PC-9 (cell line): ENCODE results near the gene SLC47A1. TPM values are rescaled to one million over a fixed set of nuclear protein-coding genes. Genes with fewer than 3 reads are reported as not detected.

Experiments
- BruUV-seq: library from RNA; stranded (reverse); fragments of 400-500 nt; replicated peaks from 2 replicates; lab custom pipeline; 2021; lab: Mats Ljungman, UMichigan
- CTCF ChIA-PET: fragments of 300-600 bp; sonication (Branson Sonifier 250); formaldehyde crosslinking; loops from one replicate; lab custom pipeline; 2022; ENCODE audit warnings: antibody characterized with exemption; lab: Charles Lee
- POLR2A ChIA-PET: fragments of 300-600 bp; sonication (Branson Sonifier 250); formaldehyde crosslinking; loops from one replicate; lab custom pipeline; 2022; ENCODE audit warnings: antibody characterized with exemption; ENCODE audit not compliant: unreplicated experiment; lab: Charles Lee
- DNase-seq, 2 experiments: peaks; one replicate each; pipeline versions ENCODE4 v3.0.0 to v3.0.0-alpha.2; 2015 to 2022; ENCODE audit warnings: mixed read lengths in 1 of 2
- H2AFZ ChIP-seq: fragments of 200-600 bp; sonication (generic); 2 replicates; pipeline ENCODE4 v1.8.1; 2017; ENCODE audit warnings: antibody characterized with exemption
- H3F3A ChIP-seq: fragments of 200-600 bp; sonication (generic); 2 replicates; pipeline ENCODE4 v1.8.1; 2017; ENCODE audit warnings: antibody characterized with exemption, mild to moderate bottlenecking, low read depth; ENCODE audit not compliant: insufficient read depth
- H3K27ac ChIP-seq: fragments of 200-600 bp; sonication (generic); 2 replicates; pipeline ENCODE4 v1.6.1; 2016; ENCODE audit warnings: mixed run types
- H3K27me3 ChIP-seq: fragments of 200-600 bp; sonication (generic); 2 replicates; pipeline ENCODE4 v1.6.1; 2016; ENCODE audit warnings: low read depth, mixed run types; ENCODE audit not compliant: insufficient read depth
- H3K36me3 ChIP-seq: fragments of 200-600 bp; sonication (generic); 2 replicates; pipeline ENCODE4 v1.6.1; 2016; ENCODE audit warnings: low read depth, mixed run types
- H3K4me1 ChIP-seq: fragments of 200-600 bp; sonication (generic); replicated peaks from 2 replicates; pipeline ENCODE4 v1.6.1; 2016; ENCODE audit warnings: mixed run types; ENCODE audit not compliant: insufficient read depth
- H3K4me2 ChIP-seq: fragments of 200-600 bp; sonication (generic); 2 replicates; pipeline ENCODE4 v1.6.1; 2017; ENCODE audit warnings: mixed run types
- H3K4me3 ChIP-seq: fragments of 200-600 bp; sonication (generic); 2 replicates; pipeline ENCODE4 v1.6.1; 2016; ENCODE audit warnings: mixed run types
- H3K79me2 ChIP-seq: fragments of 200-600 bp; sonication (generic); 2 replicates; pipeline ENCODE4 v1.6.1; 2017; ENCODE audit warnings: low read depth, mixed run types
- H3K9me2 ChIP-seq: fragments of 200-600 bp; sonication (generic); 2 replicates; pipeline ENCODE4 v1.8.1; 2017; ENCODE audit warnings: mild to moderate bottlenecking; ENCODE audit not compliant: insufficient read depth
- H3K9me3 ChIP-seq: fragments of 200-600 bp; sonication (generic); 2 replicates; pipeline ENCODE4 v1.8.1; 2016; ENCODE audit warnings: low read depth; ENCODE audit not compliant: insufficient read depth
- H4K20me1 ChIP-seq: fragments of 200-600 bp; sonication (generic); 2 replicates; pipeline ENCODE4 v1.8.1; 2017; ENCODE audit not compliant: insufficient read depth
- EZH2 ChIP-seq: fragments of 200-600 bp; sonication (generic); IDR thresholded peaks from 2 replicates; pipeline ENCODE4 v1.8.0; 2017; ENCODE audit warnings: antibody characterized with exemption, low read depth
- intact Hi-C: fragments of 100-400 bp; cut with micrococcal nuclease; formaldehyde crosslinking; loops from one replicate; pipeline ENCODE4 v1.10.0; 2022; ENCODE audit not compliant: unreplicated experiment
- total RNA-seq: library from RNA; stranded (reverse); gene quantifications from 2 replicates; pipeline ENCODE4 v1.2.3, GENCODE V29; 2021
- TF ChIP-seq, protein P1 (sequence below): fragments of 200-600 bp; sonication (generic); conservative IDR thresholded peaks from 2 replicates; pipeline ENCODE4 v1.6.1; 2017; ENCODE audit warnings: mixed run types, antibody characterized with exemption, mild to moderate bottlenecking, moderate library complexity

The SLC47A1 gene
- total RNA-seq, 1 experiment from 2014 or later = 1.3 TPM

DNA sequence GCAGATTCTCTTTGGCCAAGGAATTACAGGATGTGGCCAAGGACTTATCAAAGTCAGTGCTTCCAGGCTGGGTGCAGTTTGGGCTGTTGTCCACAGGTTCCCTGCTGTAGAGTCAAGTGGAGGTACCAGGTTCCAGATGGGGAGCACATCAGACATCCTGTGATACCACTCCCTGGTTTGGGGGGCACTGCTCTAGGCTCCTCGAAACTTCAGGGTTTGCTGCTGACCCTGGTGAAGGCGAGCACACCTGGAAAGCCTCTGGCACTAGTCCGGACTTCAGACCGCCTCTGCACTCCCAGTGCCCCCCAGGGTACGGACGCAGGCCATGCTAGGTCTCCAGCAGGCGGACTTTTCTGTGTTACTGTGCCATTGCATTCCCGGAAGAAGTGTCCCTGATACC is 10.7 kb downstream of the SLC47A1 start:
- TF ChIP-seq, protein P1, sequence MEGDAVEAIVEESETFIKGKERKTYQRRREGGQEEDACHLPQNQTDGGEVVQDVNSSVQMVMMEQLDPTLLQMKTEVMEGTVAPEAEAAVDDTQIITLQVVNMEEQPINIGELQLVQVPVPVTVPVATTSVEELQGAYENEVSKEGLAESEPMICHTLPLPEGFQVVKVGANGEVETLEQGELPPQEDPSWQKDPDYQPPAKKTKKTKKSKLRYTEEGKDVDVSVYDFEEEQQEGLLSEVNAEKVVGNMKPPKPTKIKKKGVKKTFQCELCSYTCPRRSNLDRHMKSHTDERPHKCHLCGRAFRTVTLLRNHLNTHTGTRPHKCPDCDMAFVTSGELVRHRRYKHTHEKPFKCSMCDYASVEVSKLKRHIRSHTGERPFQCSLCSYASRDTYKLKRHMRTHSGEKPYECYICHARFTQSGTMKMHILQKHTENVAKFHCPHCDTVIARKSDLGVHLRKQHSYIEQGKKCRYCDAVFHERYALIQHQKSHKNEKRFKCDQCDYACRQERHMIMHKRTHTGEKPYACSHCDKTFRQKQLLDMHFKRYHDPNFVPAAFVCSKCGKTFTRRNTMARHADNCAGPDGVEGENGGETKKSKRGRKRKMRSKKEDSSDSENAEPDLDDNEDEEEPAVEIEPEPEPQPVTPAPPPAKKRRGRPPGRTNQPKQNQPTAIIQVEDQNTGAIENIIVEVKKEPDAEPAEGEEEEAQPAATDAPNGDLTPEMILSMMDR = no peak
- no peak for TF ChIP-seq EZH2
- Histone ChIP-seq H2AFZ (no peak overlapping the region), H3K4me3 (no peak overlapping the region), H3F3A (no peaks in the 10 kb centered on the region), H3K27ac (no peak overlapping the region), H3K4me1 (0 out of 2 replicates have a peak, but pooled peaks cover 5% of the 10 kb centered on the region), H3K36me3 (no peaks in the 10 kb centered on the region), H3K9me2 (no peaks in the 10 kb centered on the region), H3K79me2 (no peaks in the 10 kb centered on the region), H3K27me3 (no peaks in the 10 kb centered on the region), H3K4me2 (no peak overlapping the region), H3K9me3 (no peaks in the 10 kb centered on the region), H4K20me1 (no peaks in the 10 kb centered on the region)
- POLR2A ChIA-PET = no interaction called here
- no TSS peak for BruUV-seq
- no peak for DNase-seq
- CTCF ChIA-PET = no interaction called here
- intact Hi-C loops = no loop called here

DNA sequence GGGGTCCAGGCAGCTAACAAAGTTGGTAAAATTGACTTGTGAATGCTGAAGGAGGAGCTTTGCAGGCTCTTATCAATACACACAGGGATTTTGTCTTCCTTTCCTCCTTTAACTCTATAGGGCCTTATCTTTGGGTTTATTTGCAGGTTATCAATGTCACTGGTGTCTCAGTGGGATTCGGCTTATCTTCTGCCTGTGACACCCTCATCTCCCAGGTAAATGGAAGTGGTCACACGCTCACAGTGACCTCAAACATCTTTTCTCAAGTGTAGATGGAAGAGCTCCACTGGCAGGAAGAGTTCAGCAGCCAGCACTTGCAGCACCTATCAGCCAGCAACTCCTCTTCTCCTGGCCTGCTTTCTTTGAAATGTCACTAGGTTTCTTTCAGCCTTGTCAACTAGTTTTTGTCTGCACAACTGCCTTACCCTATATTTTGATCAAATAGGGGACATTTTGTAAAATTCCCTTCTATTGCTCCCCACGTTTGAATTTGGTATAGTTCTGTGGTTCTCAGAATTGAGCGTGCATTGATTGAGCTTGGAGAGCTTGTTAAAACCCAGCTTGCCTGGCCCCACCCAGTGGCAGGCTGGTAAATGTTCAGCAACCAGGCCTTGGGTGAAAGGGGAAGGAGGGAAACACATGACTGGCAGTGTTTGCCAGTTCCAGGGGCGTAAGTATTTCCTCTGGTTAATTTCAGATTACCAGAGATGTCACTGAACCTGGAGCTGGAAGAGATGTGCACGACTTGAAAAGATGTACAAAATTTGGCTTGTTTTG is 12.8 kb downstream of the SLC47A1 start:
- DNase-seq = no peak
- ChIA-PET CTCF (interaction anchor here (0.7 kb wide), 1 partner anchor 182 kb away, joined by 3 read pairs; no protein-coding TSS in a partner anchor), POLR2A (no interaction called here)
- H3K4me3 ChIP-seq = no peak overlapping the region
- TF ChIP-seq, protein P1 = no peak
- no peak for TF ChIP-seq EZH2
- H3K9me3 ChIP-seq = no peaks in the 10 kb centered on the region
- no peaks in the 10 kb centered on the region for H4K20me1 ChIP-seq
- H3K36me3 ChIP-seq = no peaks in the 10 kb centered on the region
- H3K9me2 ChIP-seq = no peaks in the 10 kb centered on the region
- no peaks in the 10 kb centered on the region for H3K27me3 ChIP-seq
- no peak overlapping the region for H3K27ac ChIP-seq
- no TSS peak for BruUV-seq
- H2AFZ ChIP-seq = no peak overlapping the region
- 0 out of 2 replicates have a peak, but pooled peaks cover 5% of the 10 kb centered on the region for H3K4me1 ChIP-seq
- no peaks in the 10 kb centered on the region for H3F3A ChIP-seq
- intact Hi-C loops = no loop called here
- no peak overlapping the region for H3K4me2 ChIP-seq
- no peaks in the 10 kb centered on the region for H3K79me2 ChIP-seq

DNA sequence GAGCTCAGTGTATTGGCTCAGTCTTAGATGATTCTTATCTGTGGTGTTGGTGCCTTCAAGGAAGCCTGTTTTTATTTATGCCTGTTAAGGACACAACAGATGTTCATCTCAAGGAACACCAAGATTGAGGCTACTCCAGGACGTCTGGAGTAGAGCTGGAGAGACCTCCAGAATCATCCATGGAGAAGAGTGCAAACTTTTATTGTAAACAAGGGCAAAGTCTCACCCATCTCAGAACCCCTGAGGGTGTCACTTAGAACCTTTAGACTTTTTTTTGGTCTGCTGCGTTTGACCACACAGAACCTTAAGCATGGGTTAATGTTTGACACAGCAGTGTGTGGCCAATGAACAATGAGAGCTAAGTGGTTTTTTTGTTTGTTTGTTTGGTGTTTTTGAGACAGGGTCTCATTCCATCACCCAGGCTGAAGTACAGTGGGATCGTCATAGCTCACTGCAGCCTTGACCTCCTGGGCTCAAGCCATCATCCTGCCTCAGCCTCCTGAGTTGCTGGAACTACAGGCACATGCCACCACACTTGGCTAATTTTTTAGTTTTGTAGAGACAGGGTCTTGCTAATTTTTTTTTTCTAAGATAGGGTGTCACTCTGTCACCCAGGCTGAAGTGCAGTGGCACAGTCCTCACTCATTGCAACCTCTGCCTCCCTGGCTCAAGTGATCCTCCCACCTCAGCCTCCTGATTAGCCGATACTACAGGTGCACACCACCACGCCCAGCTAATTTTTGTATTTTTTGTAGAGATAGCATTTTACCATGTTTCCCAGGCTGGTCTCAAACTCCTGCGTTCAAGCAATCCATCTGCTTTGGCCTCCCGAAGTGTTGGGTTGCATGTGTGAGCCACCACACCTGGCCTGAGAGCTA is 16.3 kb downstream of the SLC47A1 start:
- Histone ChIP-seq H3K27ac (no peak overlapping the region), H3K27me3 (no peaks in the 10 kb centered on the region), H3K9me3 (no peaks in the 10 kb centered on the region), H3K9me2 (no peaks in the 10 kb centered on the region), H3F3A (no peaks in the 10 kb centered on the region), H2AFZ (no peak overlapping the region), H3K79me2 (no peaks in the 10 kb centered on the region), H3K4me3 (no peak overlapping the region), H4K20me1 (no peaks in the 10 kb centered on the region), H3K36me3 (no peaks in the 10 kb centered on the region), H3K4me1 (0 out of 2 replicates have a peak, but pooled peaks cover 5% of the 10 kb centered on the region), H3K4me2 (no peak overlapping the region)
- ChIA-PET POLR2A (interaction anchor here (0.6 to 1.1 kb wide), 3 partner anchors 34 to 97 kb away, joined by 3 to 6 read pairs (median 3); no protein-coding TSS in a partner anchor), CTCF (no interaction called here)
- BruUV-seq = no TSS peak
- no peak for TF ChIP-seq EZH2
- TF ChIP-seq, protein P1 = no peak
- DNase-seq = no peak
- intact Hi-C loops = no loop called here
